ENCODE measurements around the gene KIF16B. TPM values are rescaled to one million over a fixed set of nuclear protein-coding genes. Genes with fewer than 3 reads are reported as not detected.
"Not testable (repeated sequence)": the region's sequence is repeated elsewhere in the genome, so short reads cannot be mapped to it uniquely, and the experiment has no call there.

Gene KIF16B
- total RNA-seq, 1 donor from 2014 or later: 17.6 TPM

DNA sequence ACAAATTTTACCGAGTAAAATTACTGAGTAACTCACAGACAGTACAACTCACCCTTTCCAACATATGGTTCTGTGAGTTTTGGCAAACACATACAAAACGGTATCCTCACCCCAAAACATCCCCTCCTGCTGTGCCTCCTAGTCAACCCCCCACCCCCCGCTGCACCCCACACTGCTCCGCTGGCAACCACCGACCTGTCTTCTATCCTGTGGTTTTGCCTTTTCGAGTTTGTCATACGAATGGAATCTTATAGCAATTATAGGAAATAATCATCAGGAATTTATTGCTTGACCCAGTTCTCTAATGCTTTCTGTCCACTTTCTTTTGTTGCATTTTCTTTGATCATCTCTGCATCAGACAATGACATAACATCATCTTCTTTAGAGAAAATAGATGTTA lies 312.3 kb downstream of the KIF16B start:
- no peak for DNase-seq (ENCODE audit: low spot score)

DNA sequence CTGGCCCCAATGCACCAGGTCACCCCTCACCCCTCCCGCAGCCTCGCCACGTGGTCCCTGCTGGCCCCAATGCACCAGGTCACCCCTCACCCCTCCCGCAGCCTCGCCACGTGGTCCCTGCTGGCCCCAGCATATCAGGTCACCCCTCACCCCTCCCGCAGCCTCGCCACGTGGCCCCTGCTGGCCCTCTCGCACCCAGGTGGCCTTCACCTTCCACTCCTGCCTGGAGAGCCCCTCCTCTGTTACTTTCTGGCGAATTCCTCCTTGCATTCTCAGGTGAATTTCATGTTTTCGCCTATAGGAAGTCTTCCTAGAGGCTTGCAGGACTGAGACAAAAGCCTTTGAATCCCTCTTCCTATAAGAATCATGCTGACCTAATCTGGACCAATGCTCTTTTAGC lies 313.1 kb downstream of the KIF16B start:
- not testable (repeated sequence) for DNase-seq (ENCODE audit: low spot score)

DNA sequence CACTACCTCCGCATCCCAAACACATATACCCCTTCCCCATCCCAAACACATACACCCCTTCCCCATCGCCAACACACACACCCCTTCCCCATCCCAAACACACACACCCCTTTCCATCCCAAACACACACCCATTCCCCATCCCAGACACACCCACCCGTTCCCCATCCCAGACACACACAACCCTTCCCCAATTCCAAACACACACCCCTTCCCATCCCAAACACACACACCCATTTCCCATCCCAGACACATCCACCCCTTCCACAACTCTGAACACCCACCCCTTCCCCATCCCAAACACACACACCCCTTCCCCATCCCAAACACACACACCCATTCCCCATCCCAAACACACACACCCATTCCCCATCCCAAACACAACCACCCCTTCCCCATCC lies 314.5 kb downstream of the KIF16B start:
- no peak for DNase-seq (ENCODE audit: low spot score)

DNA sequence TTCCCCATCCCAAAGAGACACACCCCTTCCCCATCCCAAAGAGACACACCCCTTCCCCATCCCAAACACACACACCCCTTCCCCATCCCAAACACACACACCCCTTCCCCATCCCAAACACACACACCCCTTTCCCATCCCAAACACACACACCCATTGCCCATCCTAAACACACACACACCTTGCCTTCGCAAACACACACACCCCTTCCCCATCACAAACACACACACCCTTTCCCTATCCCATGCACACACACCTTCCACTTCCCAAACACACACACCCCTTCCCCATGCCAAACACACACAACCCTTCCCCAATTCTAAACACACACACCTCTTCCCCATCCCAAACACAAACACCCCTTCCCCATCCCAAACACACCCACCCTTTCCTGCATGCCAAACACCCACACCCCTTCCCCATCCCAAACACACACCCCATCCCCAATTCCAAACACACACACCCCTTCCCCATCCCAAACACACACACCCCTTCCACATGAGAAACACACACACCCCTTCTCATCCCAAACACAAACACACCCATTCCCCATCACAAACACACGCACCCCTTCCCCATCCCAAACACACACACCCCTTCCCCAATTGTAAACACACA lies 315.3 kb downstream of the KIF16B start:
- DNase-seq (ENCODE audit: low spot score): no peak

DNA sequence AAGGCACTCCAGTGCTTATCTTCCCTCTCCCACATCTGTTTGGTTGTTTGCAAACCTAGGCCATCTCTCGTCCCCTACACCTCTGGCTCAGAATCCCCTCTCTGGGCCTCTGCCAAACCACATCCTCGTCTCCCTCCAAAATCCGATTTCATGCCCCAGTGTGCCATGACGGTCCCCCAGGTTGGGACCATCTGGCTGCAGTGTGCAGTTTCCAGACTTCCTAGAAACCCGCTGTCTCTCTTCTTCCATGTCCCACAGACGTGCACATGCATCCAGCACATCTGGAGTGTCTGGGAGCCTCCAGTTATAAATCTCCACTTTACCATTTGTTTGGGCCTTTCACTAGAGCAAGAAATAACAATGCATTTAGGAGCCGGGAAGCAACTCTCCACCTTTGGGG lies 316.2 kb downstream of the KIF16B start:
- no peak for DNase-seq (ENCODE audit: low spot score)

DNA sequence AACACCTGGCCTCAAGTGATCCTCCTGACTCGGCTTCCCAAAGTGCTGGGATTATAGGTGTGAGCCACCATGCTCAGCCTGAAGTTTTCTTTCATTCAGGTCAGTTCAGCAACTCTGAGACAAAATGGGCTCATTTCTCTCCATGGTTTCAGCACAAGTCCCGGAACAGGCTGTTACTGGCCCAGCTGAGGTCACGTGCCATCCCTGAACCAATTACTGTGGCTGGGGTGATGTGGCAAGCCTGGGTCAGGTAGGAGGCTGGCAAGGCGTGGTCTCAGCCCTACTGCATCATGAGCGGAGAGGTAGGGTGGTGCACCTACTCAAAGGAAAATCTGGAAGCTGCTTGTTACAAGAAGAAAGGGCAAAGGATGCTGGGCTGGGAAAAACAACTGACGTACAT lies 326.4 kb downstream of the KIF16B start:
- DNase-seq (ENCODE audit: low spot score): no peak

DNA sequence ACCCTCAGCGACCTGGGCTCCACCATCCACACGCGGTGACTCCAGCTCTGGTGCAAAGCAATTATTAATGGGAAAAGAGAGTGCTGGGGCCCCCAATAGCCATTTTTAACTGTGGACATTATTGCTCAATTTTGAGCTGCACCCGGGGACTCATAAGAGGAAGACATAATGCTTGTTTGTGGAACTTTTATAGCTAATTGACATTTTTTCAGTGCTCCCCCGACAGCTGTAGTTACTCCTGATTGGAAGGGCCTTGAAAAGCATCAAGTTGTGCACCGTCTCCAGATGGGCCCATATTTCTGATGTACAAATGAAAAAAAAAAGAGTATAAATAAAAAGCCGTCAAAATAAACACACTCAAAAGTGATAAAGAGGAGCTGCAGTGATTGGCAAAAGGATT lies 327.0 kb downstream of the KIF16B start:
- DNase-seq (ENCODE audit: low spot score): no peak

DNA sequence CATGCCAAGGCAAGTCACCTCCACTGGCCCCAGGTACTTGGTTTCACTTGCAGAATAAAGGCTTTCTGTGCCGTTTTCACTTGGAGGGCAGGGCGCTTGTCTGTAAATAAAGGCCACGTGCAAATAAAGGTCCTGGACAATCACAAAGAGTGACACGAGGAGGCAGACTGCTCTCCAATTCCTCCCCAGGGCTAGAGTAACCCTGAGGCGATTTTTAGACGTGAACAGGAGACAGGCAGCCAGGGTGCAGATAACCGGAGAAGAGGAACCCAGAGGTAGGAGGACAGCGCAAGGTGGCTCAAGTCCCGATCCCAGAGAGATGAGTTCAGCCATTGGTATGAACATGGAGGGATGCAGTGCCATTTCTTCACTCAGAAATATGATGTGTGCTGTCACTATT lies 327.4 kb downstream of the KIF16B start:
- no peak for DNase-seq (ENCODE audit: low spot score)

DNA sequence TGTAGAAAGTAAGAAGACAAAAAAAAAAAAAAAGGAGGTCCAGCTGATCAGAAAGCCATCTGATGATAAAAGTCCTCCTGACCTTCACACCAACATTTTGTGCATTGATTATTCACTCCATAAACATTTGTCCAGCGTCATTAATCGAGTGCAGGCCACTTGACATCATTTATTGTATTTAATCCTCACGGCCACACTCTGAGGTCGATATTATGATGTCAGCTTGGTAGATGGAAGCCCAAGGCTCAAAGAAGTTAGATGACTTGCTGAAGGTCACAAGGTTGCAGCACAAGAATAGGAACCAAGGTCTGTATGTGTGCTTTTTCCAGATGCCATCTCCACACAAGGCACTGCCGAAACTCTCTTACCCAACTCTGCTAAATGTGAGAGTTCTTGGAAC lies 328.4 kb downstream of the KIF16B start:
- no peak for DNase-seq (ENCODE audit: low spot score)

DNA sequence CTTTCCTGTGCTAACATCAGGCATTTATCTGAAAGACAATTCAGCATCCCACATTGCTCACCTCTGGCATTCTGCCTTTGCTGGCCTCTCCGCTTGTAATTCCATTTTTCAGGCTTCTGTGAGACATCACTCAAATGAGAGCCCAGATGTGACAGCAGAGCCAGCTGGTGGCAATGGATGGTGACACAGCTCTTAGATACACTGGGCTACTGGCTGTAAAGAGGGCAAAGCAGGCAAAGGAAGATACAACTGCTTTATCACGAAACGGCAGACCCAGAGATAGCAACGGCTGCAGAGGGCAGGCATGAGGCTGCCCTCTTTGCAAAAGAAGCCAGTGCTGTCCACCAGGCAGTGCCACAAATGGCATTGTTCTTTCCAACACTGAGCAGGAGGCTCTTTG lies 329.8 kb downstream of the KIF16B start:
- no peak for DNase-seq (ENCODE audit: low spot score)

DNA sequence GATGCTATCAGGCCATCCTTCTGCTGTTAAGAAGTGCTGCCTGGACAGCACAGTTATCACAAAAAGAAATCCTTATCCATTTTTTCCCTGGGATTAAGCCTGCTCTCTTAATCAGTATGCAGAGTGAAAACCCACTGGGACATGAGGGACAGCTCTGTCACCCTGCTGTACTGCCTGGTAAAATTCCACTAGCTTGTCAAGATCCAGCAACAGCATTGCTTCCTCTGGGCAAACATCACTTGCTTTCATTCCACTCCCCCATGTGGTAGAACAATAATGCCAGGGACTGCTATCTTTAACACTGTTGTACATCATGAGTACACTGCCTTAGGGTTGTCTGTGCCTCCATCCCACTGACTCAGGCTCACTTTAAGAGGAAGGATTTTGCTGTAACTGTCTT lies 331.3 kb downstream of the KIF16B start:
- DNase-seq (ENCODE audit: low spot score): peak; percentile 7

DNA sequence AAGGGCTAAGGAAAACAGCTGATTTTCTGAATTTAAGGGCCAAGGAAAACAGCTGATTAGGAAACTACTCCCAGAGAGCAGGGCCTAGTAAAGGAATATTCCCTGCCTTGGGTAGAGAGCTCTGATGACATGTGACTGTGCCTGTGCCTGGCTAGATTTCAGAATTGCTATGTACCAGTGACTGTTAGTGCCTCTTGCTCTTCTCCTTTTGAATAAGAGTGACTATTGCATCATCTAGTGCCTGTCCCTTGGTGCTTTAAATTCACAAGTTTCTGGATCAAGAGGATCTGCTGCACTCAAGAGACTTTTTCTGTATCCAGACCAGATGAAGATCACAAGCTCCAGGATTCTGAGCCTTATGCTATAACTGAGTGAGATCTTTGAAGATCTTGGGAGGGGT lies 332.9 kb downstream of the KIF16B start:
- no peak for DNase-seq (ENCODE audit: low spot score)

DNA sequence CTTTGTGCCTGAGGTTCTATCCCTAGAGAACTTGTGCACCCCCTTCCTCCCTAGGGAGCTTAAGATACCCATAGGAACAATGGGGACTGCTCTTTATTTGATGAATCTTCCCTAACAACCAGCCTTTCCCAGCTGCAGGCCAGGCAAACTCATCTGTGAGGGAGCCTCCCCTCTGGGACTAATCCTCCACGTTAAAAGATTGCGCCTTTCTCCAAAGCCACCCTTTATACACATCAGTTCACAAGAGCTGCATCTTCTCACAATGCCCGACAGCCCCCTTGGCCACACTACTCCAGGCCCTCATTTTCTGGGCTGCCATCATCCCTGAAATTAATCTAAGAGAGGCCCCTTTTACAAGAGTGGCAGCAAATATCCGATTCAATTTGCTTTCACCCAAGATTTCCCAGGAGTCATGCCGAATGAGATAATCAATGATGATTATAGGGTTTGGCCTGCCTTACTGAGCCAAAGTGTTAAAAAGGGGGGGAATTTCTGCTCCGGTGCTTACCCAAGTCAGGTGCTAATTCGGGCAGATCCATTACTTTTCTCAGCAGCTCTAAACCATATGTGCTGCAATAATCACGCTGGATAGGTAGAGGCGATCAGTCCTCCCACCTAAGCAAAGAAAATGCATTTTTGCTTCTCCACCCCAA lies 336.5 kb downstream of the KIF16B start:
- DNase-seq (ENCODE audit: low spot score): no peak

DNA sequence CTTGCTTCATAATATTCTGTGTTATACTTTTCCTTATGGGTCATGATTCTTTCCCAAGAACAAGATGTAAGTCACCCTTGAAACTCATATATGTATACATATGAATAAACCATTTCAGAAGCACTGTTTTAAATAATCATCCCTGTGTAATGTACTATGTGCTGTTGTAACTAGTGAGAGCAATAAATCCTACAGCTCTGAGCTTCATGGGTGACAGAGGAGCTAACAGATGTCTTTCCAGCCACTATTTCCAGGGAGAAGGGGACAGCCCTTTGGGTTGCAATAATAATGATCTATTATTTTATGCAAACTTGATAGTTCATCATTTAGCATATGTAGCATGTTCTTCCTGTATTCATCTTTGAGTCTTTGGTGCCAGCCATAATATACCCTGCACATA lies 342.8 kb downstream of the KIF16B start:
- no peak for DNase-seq (ENCODE audit: low spot score)

DNA sequence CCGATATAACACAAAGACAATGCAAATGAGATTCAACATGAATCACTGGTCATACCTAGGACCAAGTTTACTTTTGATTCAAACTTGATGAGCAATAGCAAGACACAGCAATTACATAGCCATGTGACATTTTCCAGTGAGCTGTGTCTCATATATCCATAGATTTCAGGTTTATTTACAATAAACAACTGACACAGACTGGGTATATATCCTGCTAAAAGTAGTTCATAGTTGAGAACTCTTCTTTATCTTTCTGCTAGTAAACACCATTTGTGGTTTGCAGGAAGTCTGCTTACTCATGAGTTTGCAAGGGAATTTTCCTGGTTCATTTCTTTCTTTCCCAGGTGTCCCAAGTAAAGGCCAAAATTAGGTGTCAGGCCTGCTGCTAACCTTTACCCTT lies 343.4 kb downstream of the KIF16B start:
- DNase-seq (ENCODE audit: low spot score): no peak

DNA sequence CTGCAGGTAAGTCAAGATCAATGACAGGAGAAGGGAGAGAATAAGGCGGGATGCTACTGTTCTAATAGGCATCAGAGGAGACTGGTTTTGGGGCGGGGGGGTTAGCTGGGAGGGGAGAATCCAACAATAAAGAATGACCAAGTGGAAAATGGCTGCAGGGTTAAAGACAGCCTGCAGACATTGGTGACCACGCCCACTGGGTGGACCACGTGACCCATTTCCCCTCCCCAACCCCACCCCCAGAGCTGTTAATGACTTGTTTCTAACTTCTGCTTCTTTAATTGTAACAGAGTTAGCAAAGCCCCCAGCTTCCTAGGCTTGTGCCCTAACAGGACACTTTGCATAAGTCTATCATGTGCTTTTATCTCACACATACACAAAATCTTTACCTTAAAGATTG lies 344.5 kb downstream of the KIF16B start:
- DNase-seq (ENCODE audit: low spot score): no peak

DNA sequence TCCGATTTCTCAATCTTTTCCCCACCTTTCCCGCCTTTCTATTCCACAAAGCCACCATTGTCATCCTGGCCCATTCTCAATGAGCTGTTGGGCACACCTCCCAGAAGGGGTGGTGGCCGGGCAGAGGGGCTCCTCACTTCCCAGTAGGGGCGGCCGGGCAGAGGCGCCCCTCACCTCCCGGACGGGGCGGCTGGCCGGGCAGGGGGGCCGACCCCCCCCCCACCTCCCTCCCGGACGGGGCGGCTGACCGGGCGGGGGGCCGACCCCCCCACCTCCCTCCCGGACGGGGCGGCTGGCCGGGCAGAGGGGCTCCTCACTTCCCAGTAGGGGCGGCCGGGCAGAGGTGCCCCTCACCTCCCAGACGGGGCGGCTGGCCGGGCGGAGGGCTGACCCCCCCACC lies 346.3 kb downstream of the KIF16B start:
- not testable (repeated sequence) for DNase-seq (ENCODE audit: low spot score)

DNA sequence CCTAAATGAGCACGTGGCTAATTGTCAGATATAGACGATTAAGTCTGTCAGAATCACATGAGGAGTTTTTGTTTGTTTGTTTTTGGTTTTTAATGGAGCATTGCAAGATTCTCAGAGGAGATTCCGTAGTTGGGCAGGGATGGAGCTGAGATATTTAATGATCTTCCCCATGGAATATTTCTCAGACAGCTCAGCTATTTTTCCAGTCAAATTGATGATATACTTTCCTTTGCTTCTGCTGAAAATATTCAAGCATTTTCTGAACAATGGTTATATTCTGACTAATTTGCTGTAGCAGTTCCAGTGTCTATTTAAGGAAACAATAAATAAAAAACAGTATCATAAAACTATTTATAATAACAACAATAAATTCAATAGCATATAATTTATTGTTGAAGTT lies 348.4 kb downstream of the KIF16B start:
- DNase-seq (ENCODE audit: low spot score): no peak

DNA sequence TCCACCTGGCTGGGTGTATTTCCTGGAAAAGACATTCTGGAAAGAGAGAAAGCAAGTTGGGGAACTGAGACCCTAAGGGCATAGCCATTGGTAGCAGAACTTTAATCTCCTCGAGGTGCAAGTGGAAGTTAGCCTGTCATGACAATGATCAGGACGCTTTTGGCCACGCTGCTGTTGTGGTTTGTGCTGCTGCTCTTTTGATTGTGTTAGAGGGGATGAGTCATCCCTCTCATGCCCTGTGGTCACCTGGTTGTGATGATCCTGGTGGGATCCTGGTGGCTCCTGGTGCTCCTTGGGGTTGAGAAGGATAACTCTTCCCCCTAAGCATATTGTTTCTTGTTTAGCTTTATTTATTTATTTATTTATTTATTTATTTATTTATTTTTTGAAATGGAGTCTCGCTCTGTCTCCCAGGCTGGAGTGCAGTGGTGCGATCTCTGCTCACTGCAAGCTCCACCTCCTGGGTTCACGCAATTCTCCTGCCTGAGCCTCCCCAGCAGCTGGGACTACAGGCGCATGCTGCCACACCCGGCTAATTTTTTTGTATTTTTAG lies 350.3 kb downstream of the KIF16B start:
- DNase-seq (ENCODE audit: low spot score): no peak

Data from umbilical cord (tissue), 2 donors.